K562 (cell line): Measurements from ENCODE around the gene TFDP1. TPM values are rescaled to one million over a fixed set of nuclear protein-coding genes. Genes with fewer than 3 reads are reported as not detected.
"Not testable (repeated sequence)": the region's sequence is repeated elsewhere in the genome, so short reads cannot be mapped to it uniquely, and the experiment has no call there.

Source experiments
- ATAC-seq: fragments of 200-7000 bp; cut with Tn5 transposase; 3 replicates; pipeline ENCODE4 v1.9.1; 2020; ENCODE audit warnings: moderate library complexity
- BruUV-seq: library from RNA; stranded (reverse); fragments of 400-500 nt; replicated peaks from 2 replicates; lab custom pipeline; 2021; lab: Mats Ljungman, UMichigan
- CTCF ChIA-PET: fragments of 300-600 bp; formaldehyde crosslinking; extraction: SDS; loops from one replicate; lab custom pipeline; 2021; ENCODE audit warnings: low intra/inter-chr PET ratio; lab: Yijun Ruan, JAX
- POLR2A ChIA-PET: fragments of 300-600, 350-650 bp; sonication (Branson Sonifier 250); formaldehyde crosslinking; extraction: SDS; loops from one replicate; lab custom pipeline; 2021; ENCODE audit warnings: antibody characterized with exemption, inconsistent platforms; lab: Yijun Ruan, JAX
- DNase-seq, 4 experiments: peaks; one replicate each; pipeline versions ENCODE4 v3.0.0 to v3.0.0-alpha.2; 2011 to 2018; ENCODE audit warnings: low spot score in 3 of 4, mixed read lengths in 3 of 4; ENCODE audit errors: extremely low read depth in 1 of 4
- FAIRE-seq: peaks from 2 replicates; lab custom pipeline; 2011; peaks lifted over from hg19 to GRCh38; lab: Jason Lieb, UNC
- H2AFZ ChIP-seq: 2 replicates; pipeline ENCODE4 v1.6.0; 2011; ENCODE audit warnings: low read depth, low read length, control low read depth, inconsistent platforms
- H3K27ac ChIP-seq: fragments of 200-600 bp; 3 replicates; pipeline ENCODE4 v1.8.0; 2011; ENCODE audit warnings: low read depth, mild to moderate bottlenecking, control low read depth, inconsistent platforms, low read length, moderate library complexity, mixed read lengths; ENCODE audit errors: extremely low read depth
- H3K27me3 ChIP-seq, 2 experiments: fragments of 300-600 bp in 1 of 2; 2 replicates in 1 of 2; 3 replicates in 1 of 2; pipeline versions ENCODE4 v1.6.0 to v1.8.0; 2011; ENCODE audit warnings: inconsistent platforms in 2 of 2, low read length in 2 of 2, mild to moderate bottlenecking in 1 of 2, mixed read lengths in 1 of 2, moderate library complexity in 1 of 2; ENCODE audit not compliant: control insufficient read depth in 2 of 2, insufficient read depth in 2 of 2
- H3K36me3 ChIP-seq: fragments of 300-600 bp; 3 replicates; pipeline ENCODE4 v1.8.0; 2011; ENCODE audit warnings: mild to moderate bottlenecking, low read length, inconsistent platforms; ENCODE audit not compliant: control insufficient read depth, insufficient read depth
- H3K4me1 ChIP-seq, 2 experiments: fragments of 200-600 bp in 1 of 2; replicated peaks in 1 of 2; 2 replicates in 1 of 2; 3 replicates in 1 of 2; pipeline versions ENCODE4 v1.5.1 to v1.8.0; 2011; ENCODE audit warnings: inconsistent platforms in 2 of 2, low read length in 2 of 2, mild to moderate bottlenecking in 1 of 2, mixed read lengths in 1 of 2, moderate library complexity in 1 of 2; ENCODE audit not compliant: control insufficient read depth in 2 of 2, insufficient read depth in 2 of 2
- H3K4me2 ChIP-seq: 2 replicates; pipeline ENCODE4 v1.6.1; 2011; ENCODE audit warnings: low read length, control low read depth, inconsistent platforms, mixed read lengths; ENCODE audit not compliant: insufficient read depth
- H3K4me3 ChIP-seq: fragments of 200-600 bp; sonication (generic), shearing (Covaris generic); 2 replicates; pipeline ENCODE4 v1.5.1; 2016; ENCODE audit warnings: control low read depth, inconsistent platforms
- H3K79me2 ChIP-seq: fragments of 200-600 bp; 3 replicates; pipeline ENCODE4 v1.8.0; 2011; ENCODE audit warnings: low read length, inconsistent platforms; ENCODE audit not compliant: control insufficient read depth, insufficient read depth
- H3K9ac ChIP-seq, 2 experiments: 2 replicates each; pipeline versions ENCODE4 v1.6.0 to v1.6.1; 2011; ENCODE audit warnings: low read depth in 2 of 2, low read length in 2 of 2, control low read depth in 1 of 2, inconsistent platforms in 1 of 2, mild to moderate bottlenecking in 1 of 2, mixed read lengths in 1 of 2; ENCODE audit not compliant: insufficient read depth in 1 of 2
- H3K9me1 ChIP-seq: one replicate; pipeline ENCODE4 v1.6.0; 2011; ENCODE audit warnings: inconsistent platforms, mild to moderate bottlenecking, low read length, moderate library complexity; ENCODE audit not compliant: control insufficient read depth, insufficient read depth
- H3K9me3 ChIP-seq: replicated peaks from 2 replicates; pipeline ENCODE4 v1.5.1; 2011; ENCODE audit warnings: low read depth, low read length, inconsistent platforms; ENCODE audit not compliant: control insufficient read depth, insufficient read depth
- H4K20me1 ChIP-seq: replicated peaks from 2 replicates; pipeline ENCODE4 v1.6.1; 2011; ENCODE audit warnings: low read length, inconsistent platforms, mixed read lengths; ENCODE audit not compliant: control insufficient read depth, insufficient read depth
- COPS2 ChIP-seq: fragments of 450-650 bp; conservative IDR thresholded peaks from 2 replicates; pipeline ENCODE4 v1.6.1; 2016; ENCODE audit warnings: mild to moderate bottlenecking, moderate library complexity
- E2F4 ChIP-seq: sonication (generic); formaldehyde crosslinking; IDR thresholded peaks from 2 replicates; pipeline ENCODE4 v1.8.0; 2022; ENCODE audit warnings: mild to moderate bottlenecking, low read depth, missing genetic modification reagents
- FOXJ3 ChIP-seq: sonication (generic); formaldehyde crosslinking; IDR thresholded peaks from 2 replicates; pipeline ENCODE4 v1.4.0; 2020; ENCODE audit warnings: mild to moderate bottlenecking, missing genetic modification reagents
- MTA2 ChIP-seq: fragments of 450-650 bp; IDR thresholded peaks from 2 replicates; pipeline ENCODE4 v1.6.1; 2016; ENCODE audit warnings: low read depth
- MXD1 ChIP-seq: fragments of 250-450 bp; sonication (Bioruptor Pico); IDR thresholded peaks from 2 replicates; pipeline ENCODE4 v1.8.0; 2021; ENCODE audit warnings: borderline replicate concordance, mild to moderate bottlenecking, moderate library complexity; ENCODE audit not compliant: poor library complexity, severe bottlenecking
- TAF7 ChIP-seq: fragments of 450-650 bp; IDR thresholded peaks from 2 replicates; pipeline ENCODE4 v1.6.1; 2016; ENCODE audit warnings: missing genetic modification characterization, missing compliant biosample characterization
- U2AF1 ChIP-seq: fragments of 200-400 bp; formaldehyde crosslinking; optimal IDR thresholded peaks from 2 replicates; pipeline ENCODE3; 2017; ENCODE audit warnings: mild to moderate bottlenecking, low read depth, low read length, moderate library complexity
- ZFP91 ChIP-seq: sonication (generic); formaldehyde crosslinking; IDR thresholded peaks from 2 replicates; pipeline ENCODE4 v1.8.0; 2022; ENCODE audit warnings: mild to moderate bottlenecking, missing genetic modification reagents
- ZNF316 ChIP-seq: fragments of 450-650 bp; IDR thresholded peaks from 2 replicates; pipeline ENCODE4 v1.6.1; 2016
- WGBS: fragments of 100-300 bp; shearing (Covaris generic); methylation state at CpG from one replicate; pipeline ENCODE4 v1.1.6; 2016; ENCODE audit warnings: low coverage, mixed read lengths; ENCODE audit not compliant: insufficient coverage; ENCODE audit errors: missing lambda C conversion rate; 5-methylcytosine and 5-hydroxymethylcytosine counted together
- in situ Hi-C: fragments of 300-500 bp; cut with MboI; formaldehyde crosslinking; loops from 4 replicates; pipeline ENCODE4 v1.15.0; 2018; ENCODE audit warnings: inconsistent platforms, mixed read lengths
- intact Hi-C: fragments of 100-400 bp; cut with micrococcal nuclease; formaldehyde crosslinking; loops from 2 replicates; pipeline ENCODE4 v1.14.2; 2022
- polyA plus RNA-seq, 8 experiments: library from polyadenylated mRNA; depleted of rRNA in 4 of 8; stranded (reverse) in 5 of 8; unstranded in 3 of 8; fragments of >200 nt; fragmentation: Nextera tagmentation in 2 of 8; fragmentation: Illumina TruSeq in 1 of 8; extraction: Ambion mirVana in 2 of 8; extraction: Trizol in 1 of 8; gene quantifications; 2 replicates each; pipeline versions ENCODE4 v1.2.1 to v1.2.3, GENCODE V29; 2011 to 2014; ENCODE audit warnings: inconsistent platforms in 1 of 8, missing spikeins in 1 of 8
- total RNA-seq, 7 experiments: library from RNA; depleted of rRNA in 6 of 7; stranded (reverse); fragments of >200 nt in 6 of 7; fragmentation: Illumina TruSeq in 2 of 7; extraction: Trizol in 2 of 7; gene quantifications; 2 replicates each; pipeline versions ENCODE4 v1.2.1 to v1.2.3, GENCODE V29; 2011 to 2021; ENCODE audit warnings: low replicate concordance in 1 of 7

Gene TFDP1
- total and polyA plus RNA-seq, 9 of the 15 experiments (the other 6 are each of a cell fraction or from before 2014, with no cell fraction given): 33.8 to 145 (median 69.1) TPM

GRCh38 chr13:113624640-113625304 is 40.2 kb downstream of the TFDP1 start:
- in situ Hi-C loops: not testable (repeated sequence)

GRCh38 chr13:113625965-113626721 is 41.6 kb downstream of the TFDP1 start:
- Histone ChIP-seq H3K4me1 (no peaks in the 10 kb centered on the region), H3K9me3 (no peaks in the 10 kb centered on the region), H3K4me3 (no peak overlapping the region), H3K79me2 (peaks cover 51% of the 10 kb centered on the region), H2AFZ (no peak overlapping the region), H3K9ac (no peak overlapping the region), H3K36me3 (peaks cover 76% of the 10 kb centered on the region; the same call in 2 of the 3 replicates), H3K9me1 (no peaks in the 10 kb centered on the region), H3K4me2 (no peak overlapping the region), H3K27me3 (no peaks in the 10 kb centered on the region), H3K27ac (no peak overlapping the region), H4K20me1 (no peaks in the 10 kb centered on the region)
- intact Hi-C loops: no loop called here
- no TSS peak for BruUV-seq
- in situ Hi-C loops: no loop called here
- ChIA-PET CTCF (no interaction called here), POLR2A (no interaction called here)
- no peak for ATAC-seq
- WGBS: 90% methylated on average over 7 of the region's 24 CpGs
- FAIRE-seq: no peak
- DNase-seq: no peak
- TF ChIP-seq ZFP91 (CRISPR knock-in tag): no peak
- no peak for TF ChIP-seq FOXJ3 (CRISPR knock-in tag)
- TF ChIP-seq MTA2: no peak
- TF ChIP-seq U2AF1: no peak
- TF ChIP-seq ZNF316: no peak
- no peak for TF ChIP-seq E2F4
- TF ChIP-seq COPS2: no peak
- no peak for TF ChIP-seq MXD1 (CRISPR knock-in tag)
- no peak for TF ChIP-seq TAF7 (tag)

More at GRCh38 chr13:113624640-113625304, 40.2 kb downstream of the TFDP1 start:
- WGBS: 95% methylated on average over 8 of the region's 14 CpGs
- H2AFZ ChIP-seq, H3K4me3 ChIP-seq, H3K4me2 ChIP-seq, DNase-seq, H3K27me3 ChIP-seq, H3K9me1 ChIP-seq, H3K9ac ChIP-seq, CTCF ChIA-PET, ATAC-seq, H3K4me1 ChIP-seq, H3K9me3 ChIP-seq, POLR2A ChIA-PET, FAIRE-seq, BruUV-seq, H3K27ac ChIP-seq, intact Hi-C loops, H4K20me1 ChIP-seq: not testable (repeated sequence)
- peaks cover 60% of the 10 kb centered on the region for H3K79me2 ChIP-seq
- H3K36me3 ChIP-seq: peaks cover 73% of the 10 kb centered on the region; the same call in 2 of the 3 replicates
